ENCODE data around the gene VWF.

VWF gene

DNA sequence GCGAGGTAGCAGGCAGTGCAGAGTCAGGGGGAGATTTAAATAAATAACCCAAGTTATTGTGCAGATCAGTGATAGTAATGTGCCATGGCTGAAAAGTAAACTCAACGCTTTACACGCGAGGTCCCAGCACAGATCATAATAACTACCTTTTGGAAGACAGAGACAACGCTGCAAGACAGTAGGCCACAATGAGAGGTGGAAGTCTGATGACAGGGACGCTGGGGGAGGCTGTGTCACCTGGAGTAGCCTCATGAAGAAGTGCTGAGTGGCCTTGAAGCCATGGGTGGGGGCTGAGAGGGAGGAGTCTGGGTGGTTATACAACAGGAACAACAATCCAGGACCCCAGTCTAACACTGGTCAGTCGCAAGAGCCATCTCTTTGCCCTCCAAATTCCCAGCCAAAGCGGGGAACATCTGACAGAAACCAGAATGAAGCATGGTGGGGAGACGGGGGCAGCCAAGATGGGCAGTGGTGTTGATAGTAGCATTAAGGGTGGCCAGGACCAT is 207.6 kb downstream of the VWF start:
- DNase-seq (ENCODE audit: low read depth in 2 of 2) = no peak
- H3K4me3 ChIP-seq (replicated peaks in 1 of 2; ENCODE audit: low read depth in 2 of 2, low read length in 2 of 2) = no peak overlapping the region
- TF ChIP-seq, protein P1, sequence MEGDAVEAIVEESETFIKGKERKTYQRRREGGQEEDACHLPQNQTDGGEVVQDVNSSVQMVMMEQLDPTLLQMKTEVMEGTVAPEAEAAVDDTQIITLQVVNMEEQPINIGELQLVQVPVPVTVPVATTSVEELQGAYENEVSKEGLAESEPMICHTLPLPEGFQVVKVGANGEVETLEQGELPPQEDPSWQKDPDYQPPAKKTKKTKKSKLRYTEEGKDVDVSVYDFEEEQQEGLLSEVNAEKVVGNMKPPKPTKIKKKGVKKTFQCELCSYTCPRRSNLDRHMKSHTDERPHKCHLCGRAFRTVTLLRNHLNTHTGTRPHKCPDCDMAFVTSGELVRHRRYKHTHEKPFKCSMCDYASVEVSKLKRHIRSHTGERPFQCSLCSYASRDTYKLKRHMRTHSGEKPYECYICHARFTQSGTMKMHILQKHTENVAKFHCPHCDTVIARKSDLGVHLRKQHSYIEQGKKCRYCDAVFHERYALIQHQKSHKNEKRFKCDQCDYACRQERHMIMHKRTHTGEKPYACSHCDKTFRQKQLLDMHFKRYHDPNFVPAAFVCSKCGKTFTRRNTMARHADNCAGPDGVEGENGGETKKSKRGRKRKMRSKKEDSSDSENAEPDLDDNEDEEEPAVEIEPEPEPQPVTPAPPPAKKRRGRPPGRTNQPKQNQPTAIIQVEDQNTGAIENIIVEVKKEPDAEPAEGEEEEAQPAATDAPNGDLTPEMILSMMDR (IDR thresholded peaks at IDR 0.05; ENCODE audit: low read depth, low read length) = no peak

GRCh38 chr12:5915511-5915910 is 209.0 kb downstream of the VWF start:
- no peak for DNase-seq (ENCODE audit: low read depth in 2 of 2)
- H3K4me3 ChIP-seq (replicated peaks in 1 of 2; ENCODE audit: low read depth in 2 of 2, low read length in 2 of 2) = no peak overlapping the region
- TF ChIP-seq, protein P1 (IDR thresholded peaks at IDR 0.05; ENCODE audit: low read depth, low read length) = no peak

DNA sequence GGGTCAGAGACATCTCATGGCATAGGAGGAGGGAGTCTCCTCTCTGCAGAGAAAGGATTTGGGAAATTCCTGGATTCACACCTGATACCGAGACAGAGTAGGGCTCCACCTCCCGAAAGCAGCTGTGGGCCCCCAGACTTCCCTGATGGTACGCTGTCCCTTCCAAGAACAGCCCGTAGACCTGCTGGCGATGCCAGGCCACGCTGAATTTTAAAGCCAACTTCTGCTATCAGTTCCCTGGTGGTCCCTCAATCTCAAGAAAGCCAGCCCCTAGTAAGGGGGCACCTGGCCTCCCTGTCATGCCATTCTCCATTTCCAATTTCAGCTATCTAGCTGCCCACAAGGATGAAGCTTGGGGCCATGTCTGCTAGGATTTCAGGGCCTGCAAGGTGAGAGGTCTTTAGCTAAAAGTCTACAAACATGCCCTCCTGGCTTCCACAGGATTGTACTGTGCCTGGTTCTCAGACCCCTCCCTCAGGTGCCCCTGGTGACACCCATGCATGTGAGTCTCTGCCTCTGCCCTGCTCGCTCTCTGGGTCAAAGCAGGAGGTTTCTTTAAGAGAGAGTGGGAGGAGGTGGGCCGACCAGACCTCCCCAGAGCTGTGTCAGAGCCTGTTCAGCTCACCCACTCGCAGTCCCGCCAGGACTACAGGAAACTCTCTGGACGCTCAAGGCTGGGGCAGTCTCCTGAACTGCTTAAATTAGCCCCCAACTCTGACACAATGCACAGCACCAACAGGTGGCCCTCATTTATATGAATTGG is 209.9 kb downstream of the VWF start:
- H3K4me3 ChIP-seq (replicated peaks in 1 of 2; ENCODE audit: low read depth in 2 of 2, low read length in 2 of 2) = no peak overlapping the region
- no peak for DNase-seq (ENCODE audit: low read depth in 2 of 2)
- TF ChIP-seq, protein P1 (IDR thresholded peaks at IDR 0.05; ENCODE audit: low read depth, low read length) = no peak

- DNase-seq (ENCODE audit: low read depth in 2 of 2) = no peak
- H3K4me3 ChIP-seq (replicated peaks in 1 of 2; ENCODE audit: low read depth in 2 of 2, low read length in 2 of 2) = no peak overlapping the region
- TF ChIP-seq, protein P1 (IDR thresholded peaks at IDR 0.05; ENCODE audit: low read depth, low read length) = no peak
Observed at GRCh38 chr12:5913387-5913786, 211.1 kb downstream of the VWF start.

DNA sequence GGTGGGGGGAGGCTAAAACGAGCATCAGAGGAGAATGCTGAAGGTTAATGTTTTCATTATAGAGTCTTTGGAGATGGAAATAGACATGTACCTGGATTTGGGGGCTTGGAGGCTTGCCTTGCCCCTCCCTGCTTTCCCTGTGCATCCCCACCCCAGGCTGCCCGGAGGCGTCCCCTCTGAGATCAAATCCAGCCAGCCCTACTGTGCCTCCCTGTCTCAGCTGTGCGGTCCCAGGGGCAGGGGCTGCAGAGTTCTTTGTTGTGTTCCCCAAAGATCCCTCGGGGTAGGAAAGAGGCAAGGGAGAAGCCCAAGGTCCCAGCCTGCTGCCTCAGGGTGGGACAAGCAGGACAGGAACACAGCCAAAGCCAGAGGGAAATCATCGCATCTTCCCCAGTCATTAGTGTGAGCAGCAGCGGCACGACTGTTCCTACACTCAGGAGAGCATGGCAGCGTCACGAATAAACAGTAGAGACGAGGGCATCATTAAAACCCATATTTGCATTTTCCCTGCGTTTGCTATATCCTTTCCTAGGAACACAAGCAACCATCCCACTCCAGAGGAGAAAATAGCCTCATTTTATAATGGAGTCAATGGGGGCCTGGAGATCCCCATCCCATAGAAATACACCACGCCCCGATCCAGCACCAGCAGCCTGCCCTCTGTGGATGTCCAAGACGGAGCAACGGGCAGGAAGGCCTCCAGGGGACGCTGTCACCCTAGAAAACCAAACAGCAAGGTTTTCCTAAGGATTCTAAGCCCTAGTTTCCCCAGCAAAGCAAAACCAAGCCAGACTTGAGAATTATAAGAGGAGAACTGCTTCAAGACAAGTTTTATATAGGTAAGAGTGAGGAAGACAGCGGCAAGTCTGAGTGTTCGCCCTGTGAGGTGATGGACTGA is 211.8 kb downstream of the VWF start:
- no peak for DNase-seq (ENCODE audit: low read depth in 2 of 2)
- TF ChIP-seq, protein P1 (IDR thresholded peaks at IDR 0.05; ENCODE audit: low read depth, low read length) = no peak
- no peak overlapping the region for H3K4me3 ChIP-seq (replicated peaks in 1 of 2; ENCODE audit: low read depth in 2 of 2, low read length in 2 of 2)

- TF ChIP-seq, protein P1 (IDR thresholded peaks at IDR 0.05; ENCODE audit: low read depth, low read length) = no peak
- H3K4me3 ChIP-seq (replicated peaks in 1 of 2; ENCODE audit: low read depth in 2 of 2, low read length in 2 of 2) = no peak overlapping the region
- no peak for DNase-seq (ENCODE audit: low read depth in 2 of 2)
Observed at GRCh38 chr12:5912011-5912410, 212.5 kb downstream of the VWF start.
